Gastroesophageal sphincter (tissue), 3 donors: ENCODE data around the gene CYP46A1.

Experiments used
- CTCF ChIP-seq, 4 experiments: fragments of 200-600 bp in 2 of 4; fragments of 450-650 bp in 2 of 4; sonication (generic) in 1 of 4; IDR thresholded peaks; one replicate each; pipeline ENCODE4 v1.5.1; 2017 to 2019; ENCODE audit warnings: antibody characterized with exemption in 4 of 4, mild to moderate bottlenecking in 2 of 4, moderate library complexity in 2 of 4
- POLR2A ChIP-seq, 2 donors: fragments of 450-650 bp; IDR thresholded peaks; one replicate each; pipeline ENCODE4 v1.6.1; 2017; ENCODE audit warnings: antibody characterized with exemption in 2 of 2, mild to moderate bottlenecking in 2 of 2, moderate library complexity in 1 of 2

GRCh38 chr14:99664937-99665273 is 19.2 kb upstream of the CYP46A1 start:
- TF ChIP-seq POLR2A (IDR thresholded peaks at IDR 0.05) (no peak), CTCF (IDR thresholded peaks at IDR 0.05) (no peak)
